Dendritic cell treated with granulocyte-macrophage colony-stimulating factor and Interleukin-4, amounts not matched to agents 40 ng/mL and 50 ng/mL, for 4 days (primary cell): Measurements from ENCODE around the gene PSMC3.

ENCODE experiments used
- H3K27ac Mint-ChIP-seq: one replicate; pipeline ENCODE4 v1.8.0; 2022; ENCODE audit warnings: mild to moderate bottlenecking, mixed read lengths
- H3K27me3 Mint-ChIP-seq: one replicate; pipeline ENCODE4 v1.8.0; 2022; ENCODE audit warnings: mild to moderate bottlenecking, mixed read lengths
- H3K36me3 Mint-ChIP-seq: one replicate; pipeline ENCODE4 v1.8.0; 2022; ENCODE audit warnings: low read depth, mixed read lengths
- H3K4me1 Mint-ChIP-seq: one replicate; pipeline ENCODE4 v1.8.0; 2022; ENCODE audit warnings: low read depth, mixed read lengths
- H3K4me3 Mint-ChIP-seq: one replicate; pipeline ENCODE4 v1.8.0; 2022; ENCODE audit warnings: mild to moderate bottlenecking, moderate library complexity, mixed read lengths
- H3K9me3 Mint-ChIP-seq: one replicate; pipeline ENCODE4 v1.8.0; 2022; ENCODE audit warnings: mixed read lengths
- intact Hi-C: fragments of 100-400 bp; cut with micrococcal nuclease; formaldehyde crosslinking; loops from one replicate; pipeline ENCODE4 v1.15.0; 2022

The PSMC3 gene

GRCh38 chr11:47451436-47451835 is 25.2 kb upstream of the PSMC3 start:
- no peak overlapping the region for H3K27ac Mint-ChIP-seq
- H3K27me3 Mint-ChIP-seq, result no peaks in the 10 kb centered on the region
- H3K9me3 Mint-ChIP-seq, result no peaks in the 10 kb centered on the region
- intact Hi-C loops, result no loop called here
- H3K4me3 Mint-ChIP-seq, result no peak overlapping the region
- peaks cover 7% of the 10 kb centered on the region for H3K4me1 Mint-ChIP-seq
- peaks cover 37% of the 10 kb centered on the region for H3K36me3 Mint-ChIP-seq

GRCh38 chr11:47449541-47449940 is 23.3 kb upstream of the PSMC3 start:
- intact Hi-C loops, result no loop called here
- Mint-ChIP-seq H3K4me1 (peaks cover 1% of the 10 kb centered on the region), H3K36me3 (peaks cover 30% of the 10 kb centered on the region), H3K27me3 (no peaks in the 10 kb centered on the region), H3K9me3 (no peaks in the 10 kb centered on the region), H3K4me3 (no peak overlapping the region), H3K27ac (no peak overlapping the region)

- Mint-ChIP-seq H3K27ac (no peak within 1 kb of the TSS), H3K27me3 (no peaks in the 10 kb centered on the region), H3K4me3 (no peak within 1 kb of the TSS), H3K4me1 (no peaks in the 10 kb centered on the region), H3K36me3 (peaks cover 25% of the 10 kb centered on the region), H3K9me3 (no peaks in the 10 kb centered on the region)
- intact Hi-C loops, result no loop called here
Measured at GRCh38 chr11:47448566-47449427, 22.6 kb upstream of the PSMC3 start, which contains the start of gene RAPSN. Gene RAPSN (minus strand): TSS chr11:47449136. CDS start chr11:47448964, 172 bp downstream.

GRCh38 chr11:47447906-47448305 is 21.7 kb upstream of the PSMC3 start:
- no peaks in the 10 kb centered on the region for H3K27me3 Mint-ChIP-seq
- H3K27ac Mint-ChIP-seq, result no peak overlapping the region
- intact Hi-C loops, result no loop called here
- H3K36me3 Mint-ChIP-seq, result peaks cover 22% of the 10 kb centered on the region
- H3K9me3 Mint-ChIP-seq, result no peaks in the 10 kb centered on the region
- H3K4me3 Mint-ChIP-seq, result no peak overlapping the region
- no peaks in the 10 kb centered on the region for H3K4me1 Mint-ChIP-seq

DNA sequence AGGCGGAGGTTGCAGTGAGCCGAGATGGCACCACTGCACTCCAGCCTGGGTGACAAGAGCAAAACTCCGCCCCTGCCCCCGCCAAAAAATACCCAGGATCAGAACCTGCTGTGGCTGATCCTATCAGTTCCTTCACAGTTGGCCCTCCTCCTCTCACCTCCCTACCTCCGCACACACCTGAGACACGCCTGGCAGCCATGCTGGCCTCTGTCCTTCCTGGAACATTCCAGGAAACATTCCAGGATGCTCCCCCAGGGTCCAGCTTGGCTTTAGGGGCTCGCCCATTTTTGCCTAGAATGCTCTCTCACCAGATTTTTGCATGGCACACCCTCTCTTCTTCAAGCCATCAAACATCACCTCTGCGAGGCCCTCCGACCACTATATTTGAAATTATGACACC is 20.6 kb upstream of the PSMC3 start:
- peaks cover 18% of the 10 kb centered on the region for H3K36me3 Mint-ChIP-seq
- H3K27me3 Mint-ChIP-seq, result no peaks in the 10 kb centered on the region
- intact Hi-C loops, result no loop called here
- no peaks in the 10 kb centered on the region for H3K4me1 Mint-ChIP-seq
- no peak overlapping the region for H3K27ac Mint-ChIP-seq
- no peaks in the 10 kb centered on the region for H3K9me3 Mint-ChIP-seq
- no peak overlapping the region for H3K4me3 Mint-ChIP-seq

DNA sequence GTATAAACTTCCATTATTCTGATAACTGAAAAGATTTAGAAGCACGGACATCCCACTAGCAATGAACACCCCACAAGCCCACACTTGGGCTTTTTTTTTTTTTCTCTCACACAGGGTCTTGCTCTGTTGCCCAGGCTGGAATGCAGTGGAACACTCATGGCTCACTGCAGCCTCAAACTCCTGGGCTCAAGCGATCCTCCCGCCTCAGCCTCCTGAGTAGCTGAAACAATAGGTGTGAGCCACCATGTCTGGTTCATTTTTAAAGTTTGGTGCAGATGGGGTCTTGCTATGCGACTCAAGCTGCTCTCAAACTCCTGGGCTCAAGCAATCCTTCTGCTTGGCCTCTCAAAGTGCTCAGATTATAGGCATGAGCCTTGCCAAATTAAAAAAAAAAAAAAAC is 19.6 kb upstream of the PSMC3 start:
- H3K9me3 Mint-ChIP-seq, result no peaks in the 10 kb centered on the region
- H3K4me3 Mint-ChIP-seq, result no peak overlapping the region
- no peak overlapping the region for H3K27ac Mint-ChIP-seq
- intact Hi-C loops, result no loop called here
- no peaks in the 10 kb centered on the region for H3K27me3 Mint-ChIP-seq
- peaks cover 23% of the 10 kb centered on the region for H3K36me3 Mint-ChIP-seq
- H3K4me1 Mint-ChIP-seq, result no peaks in the 10 kb centered on the region

DNA sequence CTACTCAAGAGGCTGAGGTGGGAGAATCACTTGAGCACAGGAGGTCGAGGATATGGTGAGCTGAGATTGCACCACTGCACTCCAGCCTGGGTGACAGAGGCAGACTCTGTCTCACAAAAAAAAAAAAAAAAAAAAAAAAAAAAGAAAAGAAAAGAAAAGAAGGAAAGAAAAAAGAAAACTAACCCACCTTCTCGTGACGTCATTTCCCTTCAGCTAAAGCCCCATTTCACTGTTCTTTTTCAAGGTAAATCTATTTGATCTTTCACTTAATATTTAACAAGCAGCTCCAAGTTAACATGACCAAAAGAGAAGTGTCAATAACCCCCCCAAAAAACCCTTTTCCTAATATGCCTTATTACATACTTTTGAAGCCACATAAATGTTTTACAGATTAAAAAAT is 17.6 kb upstream of the PSMC3 start:
- Mint-ChIP-seq H3K27ac (no peak overlapping the region), H3K9me3 (no peaks in the 10 kb centered on the region), H3K4me1 (no peaks in the 10 kb centered on the region), H3K36me3 (peaks cover 21% of the 10 kb centered on the region), H3K4me3 (no peak overlapping the region), H3K27me3 (no peaks in the 10 kb centered on the region)
- intact Hi-C loops, result no loop called here

DNA sequence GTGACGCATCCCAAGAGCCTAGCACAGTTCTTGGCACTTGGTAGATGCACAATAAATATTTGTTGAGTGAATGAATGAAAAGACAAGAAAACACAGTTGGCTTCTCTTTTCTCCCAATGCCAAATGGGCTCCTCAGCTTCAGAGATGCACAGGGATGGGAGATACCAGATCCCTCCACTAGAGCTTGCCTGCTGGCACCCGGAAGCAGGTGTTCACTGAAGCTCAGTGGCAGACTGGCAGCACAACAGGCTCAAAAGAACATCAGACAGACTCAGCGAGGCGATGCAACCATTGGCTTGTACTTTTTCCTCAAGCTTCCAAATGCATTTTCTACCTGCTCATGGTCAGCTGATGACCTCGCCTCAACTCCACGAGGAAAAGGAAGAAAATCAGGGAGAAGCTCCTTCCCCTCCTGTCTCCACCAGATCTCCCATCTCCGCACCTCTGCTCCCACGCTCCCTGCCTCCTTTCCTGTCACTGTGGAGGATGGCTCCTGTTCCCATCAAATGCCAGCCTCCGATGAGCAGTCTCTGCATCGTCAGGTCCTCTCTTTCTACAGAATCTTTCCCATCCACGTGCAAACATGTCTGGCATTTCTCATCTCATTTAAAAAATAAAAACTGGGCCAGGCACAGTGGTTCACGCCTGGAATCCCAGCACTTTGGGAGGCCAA is 16.9 kb upstream of the PSMC3 start:
- intact Hi-C loops, result no loop called here
- no peaks in the 10 kb centered on the region for H3K27me3 Mint-ChIP-seq
- H3K4me1 Mint-ChIP-seq, result no peaks in the 10 kb centered on the region
- H3K4me3 Mint-ChIP-seq, result no peak overlapping the region
- H3K36me3 Mint-ChIP-seq, result peaks cover 16% of the 10 kb centered on the region
- H3K9me3 Mint-ChIP-seq, result no peaks in the 10 kb centered on the region
- no peak overlapping the region for H3K27ac Mint-ChIP-seq

DNA sequence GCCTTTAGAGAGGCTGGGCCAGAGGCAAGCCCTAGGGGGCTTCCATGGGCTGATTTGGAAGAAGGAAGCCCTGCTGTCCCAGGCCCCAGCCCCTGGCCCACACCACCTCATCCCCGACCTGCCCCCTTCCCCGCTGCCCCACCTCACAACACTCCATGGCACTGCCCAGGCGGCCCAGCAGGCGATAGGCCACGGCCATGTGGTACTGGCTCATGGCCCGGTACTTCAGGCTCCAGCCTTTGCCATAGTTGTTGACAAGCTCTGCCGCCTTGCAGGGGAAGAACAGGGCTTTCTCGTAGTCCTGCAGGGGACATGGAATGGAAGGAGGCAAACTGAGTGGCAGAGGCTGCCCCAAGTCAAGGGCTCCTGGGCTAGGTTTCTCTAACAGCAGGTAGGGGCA is 16.3 kb upstream of the PSMC3 start:
- peaks cover 10% of the 10 kb centered on the region for H3K36me3 Mint-ChIP-seq
- intact Hi-C loops, result no loop called here
- H3K9me3 Mint-ChIP-seq, result no peaks in the 10 kb centered on the region
- H3K4me1 Mint-ChIP-seq, result no peaks in the 10 kb centered on the region
- no peak overlapping the region for H3K27ac Mint-ChIP-seq
- no peak overlapping the region for H3K4me3 Mint-ChIP-seq
- H3K27me3 Mint-ChIP-seq, result no peaks in the 10 kb centered on the region

DNA sequence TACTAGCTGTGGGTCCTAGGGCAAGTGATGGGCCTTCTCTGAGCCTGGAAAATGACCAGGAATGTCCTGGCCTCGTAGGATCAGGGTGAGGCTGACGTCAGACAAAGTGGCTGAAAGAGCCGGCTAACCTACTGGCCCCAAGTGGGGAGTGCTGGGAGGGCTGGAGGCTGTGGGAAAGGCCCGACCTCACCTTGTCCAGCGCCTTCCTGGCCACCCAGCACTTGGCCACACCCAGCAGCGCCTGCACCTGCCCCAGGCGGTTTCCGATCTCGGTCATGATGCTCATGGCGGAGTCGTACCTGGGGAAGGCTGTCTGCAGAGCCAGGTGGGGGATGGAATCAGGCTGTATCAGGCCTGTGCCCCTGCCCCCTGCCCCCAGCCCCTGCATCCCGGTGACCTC is 15.2 kb upstream of the PSMC3 start:
- Mint-ChIP-seq H3K4me1 (no peaks in the 10 kb centered on the region), H3K36me3 (peaks cover 6% of the 10 kb centered on the region), H3K27ac (no peak overlapping the region), H3K9me3 (no peaks in the 10 kb centered on the region), H3K27me3 (no peaks in the 10 kb centered on the region), H3K4me3 (no peak overlapping the region)
- intact Hi-C loops, result no loop called here

DNA sequence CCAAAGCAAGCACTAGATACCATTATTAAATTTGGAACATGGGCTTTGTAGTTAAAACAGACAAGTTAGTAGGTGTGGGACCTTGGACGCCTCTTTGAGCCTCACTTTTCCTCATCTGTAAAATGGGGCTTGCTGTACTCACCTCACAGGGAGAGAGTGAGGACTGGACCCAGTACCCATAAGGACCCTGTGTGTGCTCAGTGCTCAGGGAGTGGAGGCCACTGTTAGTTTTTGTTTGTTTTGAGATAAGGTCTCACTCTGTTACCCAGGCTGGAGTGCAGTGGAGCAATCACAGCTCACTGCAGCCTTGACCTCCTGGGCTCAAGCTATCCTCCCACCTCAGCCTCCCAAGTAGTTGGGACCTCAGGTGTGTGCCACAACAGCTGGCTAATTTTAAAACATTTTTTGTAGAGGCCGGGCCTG is 13.8 kb upstream of the PSMC3 start:
- Mint-ChIP-seq H3K27ac (no peak overlapping the region), H3K9me3 (no peaks in the 10 kb centered on the region), H3K4me1 (no peaks in the 10 kb centered on the region), H3K36me3 (peaks cover 6% of the 10 kb centered on the region), H3K27me3 (no peaks in the 10 kb centered on the region), H3K4me3 (no peak overlapping the region)
- intact Hi-C loops, result no loop called here

GRCh38 chr11:47438721-47439120 is 12.5 kb upstream of the PSMC3 start:
- intact Hi-C loops, result no loop called here
- H3K27me3 Mint-ChIP-seq, result no peaks in the 10 kb centered on the region
- no peaks in the 10 kb centered on the region for H3K9me3 Mint-ChIP-seq
- H3K4me1 Mint-ChIP-seq, result no peaks in the 10 kb centered on the region
- H3K36me3 Mint-ChIP-seq, result peaks cover 6% of the 10 kb centered on the region
- no peak overlapping the region for H3K27ac Mint-ChIP-seq
- H3K4me3 Mint-ChIP-seq, result no peak overlapping the region

DNA sequence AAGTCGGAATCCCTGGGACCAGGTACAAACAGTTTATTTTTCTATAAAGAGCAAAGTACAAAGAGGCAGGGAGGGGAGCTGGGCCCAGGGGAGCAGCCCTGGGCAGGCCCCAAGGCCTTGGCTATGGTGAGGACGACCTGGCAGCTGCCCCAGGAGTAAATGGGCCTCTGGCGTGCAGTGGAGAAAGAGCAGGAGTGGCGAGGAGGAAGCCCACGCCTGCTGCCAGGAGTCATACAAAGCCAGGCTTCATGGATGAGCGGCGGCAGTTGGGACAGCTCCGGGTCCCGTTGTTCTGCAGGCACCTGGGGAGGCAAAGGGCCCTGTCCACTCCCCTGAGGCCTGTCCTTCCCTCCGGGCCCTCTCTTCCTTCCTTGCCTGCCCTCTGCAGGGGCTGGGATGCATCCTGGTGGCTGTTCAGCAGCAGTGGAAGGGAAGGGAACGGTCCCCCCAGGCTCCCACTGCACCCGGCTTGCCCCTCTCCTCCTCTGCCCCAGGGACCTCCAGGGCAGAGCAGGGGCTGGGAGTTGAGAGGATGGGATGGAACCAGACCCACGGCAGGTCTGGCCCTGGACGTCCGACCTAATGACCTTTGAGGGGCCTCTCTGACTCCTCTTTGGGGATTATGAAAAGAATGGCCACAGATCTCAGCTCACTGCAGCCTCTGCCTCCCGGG is 11.6 kb upstream of the PSMC3 start:
- Mint-ChIP-seq H3K4me3 (no peak overlapping the region), H3K4me1 (no peaks in the 10 kb centered on the region), H3K9me3 (no peaks in the 10 kb centered on the region), H3K27ac (no peak overlapping the region), H3K27me3 (no peaks in the 10 kb centered on the region), H3K36me3 (peaks cover 6% of the 10 kb centered on the region)
- intact Hi-C loops, result no loop called here

DNA sequence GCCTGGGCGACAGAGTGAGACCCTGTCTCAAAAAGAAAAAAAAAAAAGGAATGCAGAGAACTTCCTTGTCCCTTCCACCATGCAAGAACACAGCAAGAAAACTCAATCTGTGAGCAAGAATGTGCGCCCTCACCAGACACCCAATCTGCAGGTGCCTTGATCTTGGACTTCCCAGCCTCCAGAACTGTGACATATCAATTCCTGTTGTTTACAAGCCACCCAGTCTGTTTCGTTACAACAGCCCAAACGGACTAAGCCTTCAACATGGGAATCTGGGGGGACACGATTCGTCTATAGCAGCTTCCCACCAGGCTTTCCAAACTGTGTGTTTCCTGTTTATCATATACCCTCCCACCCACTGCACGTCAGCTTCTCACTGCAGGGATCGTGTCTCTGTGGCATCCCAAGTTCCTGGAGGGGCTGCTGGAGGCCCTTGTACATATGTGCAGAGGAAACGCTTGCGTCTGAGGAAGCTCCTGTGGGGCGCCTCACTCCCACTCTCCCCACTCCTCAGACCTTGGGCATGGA is 11.0 kb upstream of the PSMC3 start:
- Mint-ChIP-seq H3K9me3 (no peaks in the 10 kb centered on the region), H3K4me3 (no peak overlapping the region), H3K36me3 (peaks cover 6% of the 10 kb centered on the region), H3K27ac (no peak overlapping the region), H3K4me1 (no peaks in the 10 kb centered on the region), H3K27me3 (no peaks in the 10 kb centered on the region)
- intact Hi-C loops, result no loop called here
